Activated naive CD4-positive, alpha-beta T cell (primary cell): ENCODE results near the gene ADIPOQ.
"Not testable (repeated sequence)": the region's sequence is repeated elsewhere in the genome, so short reads cannot be mapped to it uniquely, and the experiment has no call there.

Source experiments
- DNase-seq, 4 experiments: peaks; one replicate each; lab custom pipeline; 2025; lab: John Stamatoyannopoulos, UW

ADIPOQ gene

GRCh38 chr3:186826410-186826975, 16.0 kb upstream of the ADIPOQ start:
- no peak for DNase-seq

DNA sequence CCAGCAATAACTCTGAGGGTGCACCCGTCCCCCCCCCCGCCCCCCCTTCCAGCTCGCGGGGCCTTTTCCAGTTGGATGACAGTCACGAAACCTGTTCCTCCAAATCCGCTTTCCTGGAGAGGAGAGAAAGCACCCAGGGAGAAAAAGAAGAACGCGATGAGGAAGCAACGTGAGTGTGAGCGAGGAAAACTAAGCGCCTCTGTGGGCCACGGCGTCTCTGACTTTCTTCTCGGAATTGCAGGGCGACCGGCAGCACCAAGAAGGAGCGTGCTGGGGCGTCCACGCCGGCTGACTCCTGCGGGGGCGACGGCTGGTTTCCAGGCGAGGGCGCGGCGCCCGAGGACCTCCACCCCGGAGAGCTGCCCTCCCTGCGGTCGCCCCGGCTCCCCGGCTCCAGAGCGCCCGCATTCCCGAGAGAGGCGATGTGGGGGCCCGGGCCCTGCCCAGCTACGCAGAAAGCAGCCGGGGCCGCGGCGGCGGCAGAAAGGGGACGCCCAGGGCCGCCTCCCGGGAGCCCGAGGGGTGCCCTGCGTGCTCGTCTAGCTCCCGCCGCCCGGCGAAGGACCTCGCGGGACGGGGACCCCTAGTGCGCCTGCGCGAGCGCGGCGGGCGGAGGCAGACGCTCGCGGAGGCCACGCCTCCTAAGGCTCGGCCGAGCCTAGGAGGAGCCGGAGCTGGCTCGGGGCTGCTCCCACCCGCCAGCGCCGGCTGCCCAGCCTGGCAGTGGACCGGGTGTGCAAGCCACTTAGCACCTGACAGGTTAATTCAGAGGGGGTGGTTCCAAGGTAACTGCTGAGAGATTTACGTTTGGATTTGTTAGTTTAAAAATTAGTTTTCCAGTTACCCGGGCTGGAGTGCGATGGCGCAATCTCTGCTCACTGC, 15.3 kb upstream of the ADIPOQ start:
- peak; percentile 36 to 79 (median 54) for DNase-seq

DNA sequence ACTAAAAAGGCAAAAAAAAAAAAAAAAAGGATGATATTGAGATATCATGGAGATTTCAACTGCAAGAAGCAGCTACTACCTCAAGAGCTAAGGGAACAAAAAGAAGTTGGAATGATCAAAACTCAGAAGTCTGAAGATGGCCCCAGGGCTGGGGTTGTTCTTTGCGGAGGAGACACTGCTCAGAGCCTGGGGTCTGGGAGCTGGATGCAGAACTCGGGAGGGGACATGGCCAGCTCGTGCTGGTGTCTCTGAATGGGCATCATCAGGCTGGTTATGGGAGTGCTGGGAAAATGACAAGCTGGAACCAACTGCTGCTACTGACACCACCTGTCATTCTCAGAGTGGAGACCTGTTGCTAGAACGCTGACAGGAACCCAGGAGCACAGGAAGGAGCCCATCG, 14.2 kb upstream of the ADIPOQ start:
- DNase-seq = no peak

GRCh38 chr3:186831798-186832197, 10.7 kb upstream of the ADIPOQ start:
- DNase-seq = no peak

- no peak for DNase-seq
Measured at GRCh38 chr3:186832276-186832675, 10.2 kb upstream of the ADIPOQ start.

DNA sequence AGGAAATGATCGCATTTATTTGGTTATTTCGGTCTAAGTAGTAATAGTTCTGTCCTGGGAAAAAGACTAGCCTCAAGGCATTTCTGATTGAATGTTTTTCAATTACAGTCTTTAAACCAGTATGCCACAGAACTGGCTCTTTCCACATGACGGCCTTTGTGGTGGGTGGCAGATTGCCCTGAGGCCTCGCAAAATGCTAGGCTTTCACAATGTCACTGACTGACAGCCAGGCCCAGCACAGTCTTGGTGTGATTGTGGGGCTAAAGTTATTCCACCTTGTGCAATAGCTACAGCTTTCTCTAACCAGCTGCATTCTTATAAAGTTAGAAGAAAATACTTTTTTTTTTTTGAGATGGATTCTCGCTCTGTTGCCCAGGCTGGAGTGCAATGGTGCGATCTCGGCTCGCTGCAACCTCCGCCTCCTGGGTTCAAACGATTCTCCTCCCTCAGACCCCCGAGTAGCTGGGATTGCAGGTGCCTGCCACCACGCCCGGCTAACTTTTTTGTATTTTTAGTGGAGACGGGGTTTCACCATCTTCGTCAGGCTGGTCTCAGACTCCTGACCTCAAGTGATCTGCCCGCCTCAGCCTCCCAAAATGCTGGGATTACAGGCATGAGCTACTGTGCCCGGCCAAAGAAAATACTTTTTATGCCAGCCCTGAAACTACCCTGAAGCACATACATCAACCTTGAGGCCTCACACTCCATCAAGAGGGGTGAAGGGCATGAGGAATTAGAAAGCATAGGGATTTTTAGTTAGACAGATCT, 2.5 kb upstream of the ADIPOQ start:
- no peak for DNase-seq

GRCh38 chr3:186841620-186842019, 890 bp upstream of the ADIPOQ start:
- no peak for DNase-seq

DNA sequence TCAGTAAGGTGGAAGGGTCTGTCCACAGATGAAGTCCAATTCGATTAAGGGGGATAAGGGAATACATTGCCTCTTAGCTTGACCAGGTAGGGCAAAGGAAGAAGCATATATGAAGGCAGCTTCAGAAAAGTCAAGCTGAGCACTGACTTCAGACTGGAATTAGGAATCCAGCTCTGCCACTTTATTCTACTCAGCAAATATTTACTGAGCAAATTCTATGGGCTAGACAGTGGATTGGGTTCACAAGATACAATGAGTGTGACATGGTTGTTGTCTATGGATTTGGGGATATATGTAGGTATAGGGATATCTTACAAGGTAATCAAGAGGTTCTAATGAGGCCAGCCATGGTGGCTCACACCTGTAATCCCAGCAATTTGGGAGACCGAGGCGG, 526 bp downstream of the ADIPOQ start:
- DNase-seq = no peak

GRCh38 chr3:186844908-186845307, 2.4 kb downstream of the ADIPOQ start:
- no peak for DNase-seq

DNA sequence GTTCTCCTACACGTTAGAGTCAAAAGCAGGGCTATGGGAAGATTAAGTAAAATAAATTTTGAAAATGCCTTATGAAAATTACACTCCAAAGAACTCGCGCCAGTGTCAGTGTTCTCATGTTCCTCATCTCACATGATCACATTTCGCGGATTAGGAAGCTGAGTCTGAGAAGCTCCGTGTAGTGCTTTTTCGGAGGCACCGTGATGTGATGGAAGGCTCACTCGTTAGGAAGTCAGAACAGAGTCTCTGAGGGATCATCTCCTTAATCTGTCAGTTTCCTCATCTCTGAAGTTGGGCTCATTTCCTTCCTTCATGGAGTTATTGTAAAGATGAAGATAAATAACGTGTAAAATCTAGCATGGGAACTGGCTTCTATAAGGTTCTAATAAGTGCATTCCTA, 3.2 kb downstream of the ADIPOQ start:
- no peak for DNase-seq

- DNase-seq = no peak
Measured at GRCh38 chr3:186847437-186847836, 4.9 kb downstream of the ADIPOQ start.

DNA sequence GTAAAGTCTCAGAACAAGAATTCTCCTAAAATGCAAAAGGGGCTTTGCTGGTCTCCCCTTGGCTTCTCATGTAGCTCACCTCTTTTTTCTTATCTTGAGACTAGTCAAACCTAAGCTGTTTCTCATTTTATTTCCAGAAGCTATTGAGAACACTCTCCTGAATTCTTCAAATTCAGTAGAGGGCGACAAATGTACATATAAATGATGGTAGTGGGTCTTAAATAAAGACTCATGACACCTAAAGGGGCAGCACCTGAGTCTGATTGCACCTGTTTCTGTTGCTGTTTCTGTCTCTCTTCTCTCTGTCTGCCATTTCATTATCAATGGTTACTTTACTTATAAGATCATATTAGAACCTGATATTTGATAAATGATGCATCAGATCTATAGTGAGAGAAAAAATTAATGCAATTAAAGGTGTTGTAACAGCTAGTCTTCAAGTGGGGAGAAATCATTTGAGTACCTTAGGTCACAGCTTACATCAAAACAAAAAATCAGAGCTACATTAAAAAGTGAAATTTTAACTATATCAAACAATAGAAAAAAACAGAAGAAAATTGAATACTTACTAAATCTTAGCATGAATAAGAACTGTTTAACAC, 7.0 kb downstream of the ADIPOQ start:
- DNase-seq = no peak

DNA sequence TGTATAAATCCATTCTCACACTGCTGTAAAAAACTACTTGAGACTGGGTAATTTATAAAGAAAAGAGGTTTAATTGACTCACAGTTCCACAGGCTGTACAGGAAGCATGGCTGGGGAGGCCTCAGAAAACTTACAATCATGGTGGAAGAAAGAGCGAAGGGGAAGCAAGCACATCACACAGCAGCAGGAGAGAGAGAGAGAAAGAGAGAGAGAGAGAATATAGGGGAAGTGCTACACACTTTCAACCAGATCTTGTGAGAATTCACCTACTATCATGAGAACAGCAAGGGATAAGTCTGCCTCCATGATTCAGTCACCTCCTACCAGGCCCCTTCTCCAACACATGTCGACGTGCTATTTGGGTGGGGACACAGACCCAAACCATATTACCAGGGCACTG, 9.3 kb downstream of the ADIPOQ start:
- not testable (repeated sequence) for DNase-seq

- no peak for DNase-seq
Measured at GRCh38 chr3:186852994-186853393, 10.5 kb downstream of the ADIPOQ start.

DNA sequence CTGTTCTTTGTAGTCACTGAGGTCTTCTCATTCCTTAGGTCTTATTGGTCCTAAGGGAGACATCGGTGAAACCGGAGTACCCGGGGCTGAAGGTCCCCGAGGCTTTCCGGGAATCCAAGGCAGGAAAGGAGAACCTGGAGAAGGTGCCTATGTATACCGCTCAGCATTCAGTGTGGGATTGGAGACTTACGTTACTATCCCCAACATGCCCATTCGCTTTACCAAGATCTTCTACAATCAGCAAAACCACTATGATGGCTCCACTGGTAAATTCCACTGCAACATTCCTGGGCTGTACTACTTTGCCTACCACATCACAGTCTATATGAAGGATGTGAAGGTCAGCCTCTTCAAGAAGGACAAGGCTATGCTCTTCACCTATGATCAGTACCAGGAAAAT, 11.6 kb downstream of the ADIPOQ start:
- DNase-seq = no peak

DNA sequence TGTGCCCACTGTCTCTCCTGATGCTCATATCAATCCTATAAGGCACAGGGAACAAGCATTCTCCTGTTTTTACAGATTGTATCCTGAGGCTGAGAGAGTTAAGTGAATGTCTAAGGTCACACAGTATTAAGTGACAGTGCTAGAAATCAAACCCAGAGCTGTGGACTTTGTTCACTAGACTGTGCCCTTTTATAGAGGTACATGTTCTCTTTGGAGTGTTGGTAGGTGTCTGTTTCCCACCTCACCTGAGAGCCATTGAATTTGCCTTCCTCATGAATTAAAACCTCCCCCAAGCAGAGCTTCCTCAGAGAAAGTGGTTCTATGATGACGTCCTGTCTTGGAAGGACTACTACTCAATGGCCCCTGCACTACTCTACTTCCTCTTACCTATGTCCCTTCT, 12.4 kb downstream of the ADIPOQ start:
- DNase-seq = no peak

- DNase-seq = no peak
Measured at GRCh38 chr3:186857743-186858142, 15.2 kb downstream of the ADIPOQ start.

- not testable (repeated sequence) for DNase-seq
Measured at GRCh38 chr3:186865215-186865853, 22.8 kb downstream of the ADIPOQ start.

- not testable (repeated sequence) for DNase-seq
Measured at GRCh38 chr3:186866095-186866494, 23.6 kb downstream of the ADIPOQ start.

DNA sequence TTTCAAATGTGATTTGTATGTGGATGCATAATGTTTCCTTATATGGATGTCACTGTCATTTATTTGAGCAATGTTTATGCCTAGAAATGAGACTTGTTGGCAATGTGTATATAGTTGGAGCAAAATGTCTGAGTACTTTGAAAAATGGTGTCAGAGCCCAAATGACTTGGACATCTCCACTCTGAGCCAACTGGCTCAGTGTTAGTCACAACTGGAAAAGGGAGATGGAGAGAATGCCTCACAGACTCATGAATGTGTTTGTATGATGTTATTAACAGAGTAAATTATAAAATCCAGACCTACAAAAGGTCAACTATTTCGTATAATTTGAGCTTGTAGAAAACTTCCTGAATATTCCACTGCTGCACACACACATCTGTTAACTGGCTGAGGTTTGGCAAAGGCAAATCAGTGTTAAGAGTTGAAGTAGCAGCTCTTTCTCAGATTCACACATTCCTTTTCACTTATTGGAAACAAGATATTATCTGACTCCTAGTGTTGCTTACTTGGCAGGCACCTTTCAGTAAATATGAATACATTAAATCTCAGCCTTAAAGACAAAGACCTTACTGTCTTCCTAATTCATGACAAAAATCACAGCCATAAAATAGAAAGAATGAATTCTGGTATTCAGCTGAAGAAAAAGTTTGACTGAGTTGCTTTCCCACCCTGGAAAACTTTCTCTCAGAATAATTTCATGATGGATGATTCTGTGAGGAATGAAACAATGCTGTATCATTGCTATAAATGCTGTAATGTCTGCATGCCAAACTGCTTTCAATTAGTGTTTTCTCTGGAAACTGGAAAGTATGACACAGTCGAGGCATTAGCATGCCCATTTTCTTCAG, 27.0 kb downstream of the ADIPOQ start:
- no peak for DNase-seq
